B cell (primary cell): ENCODE results near the gene SLC43A1.
A peak's percentile ranks its signal among the peaks of the same experiment; 100 is the strongest.

Experiments used
- CTCF ChIP-seq: fragments of 200-600 bp; IDR thresholded peaks from one replicate; pipeline ENCODE4 v1.8.0; 2022; ENCODE audit warnings: antibody characterized with exemption, mild to moderate bottlenecking
- EZH2 ChIP-seq: IDR thresholded peaks from 2 replicates; pipeline ENCODE4 v1.6.1; 2012; ENCODE audit warnings: borderline replicate concordance, low read depth, mild to moderate bottlenecking, moderate library complexity, low read length; ENCODE audit not compliant: insufficient read depth, poor library complexity, severe bottlenecking

- TF ChIP-seq CTCF (peak; percentile 54), EZH2 (no peak)
Measured at GRCh38 chr11:57476757-57477506, 38.6 kb downstream of the SLC43A1 start.
